Astrocyte (in vitro differentiated cells and primary cell): ENCODE results near the gene C16orf54.

ENCODE experiments used
- EZH2 ChIP-seq: IDR thresholded peaks from 2 replicates; pipeline ENCODE4 v1.6.1; 2012; ENCODE audit warnings: mild to moderate bottlenecking, low read length, inconsistent platforms; ENCODE audit not compliant: insufficient read depth
- TF ChIP-seq, protein P1 (sequence below): IDR thresholded peaks from 2 replicates; pipeline ENCODE4 v1.5.1; 2011; ENCODE audit warnings: low read depth, mild to moderate bottlenecking, inconsistent platforms, low read length, moderate library complexity; ENCODE audit not compliant: insufficient read depth

DNA sequence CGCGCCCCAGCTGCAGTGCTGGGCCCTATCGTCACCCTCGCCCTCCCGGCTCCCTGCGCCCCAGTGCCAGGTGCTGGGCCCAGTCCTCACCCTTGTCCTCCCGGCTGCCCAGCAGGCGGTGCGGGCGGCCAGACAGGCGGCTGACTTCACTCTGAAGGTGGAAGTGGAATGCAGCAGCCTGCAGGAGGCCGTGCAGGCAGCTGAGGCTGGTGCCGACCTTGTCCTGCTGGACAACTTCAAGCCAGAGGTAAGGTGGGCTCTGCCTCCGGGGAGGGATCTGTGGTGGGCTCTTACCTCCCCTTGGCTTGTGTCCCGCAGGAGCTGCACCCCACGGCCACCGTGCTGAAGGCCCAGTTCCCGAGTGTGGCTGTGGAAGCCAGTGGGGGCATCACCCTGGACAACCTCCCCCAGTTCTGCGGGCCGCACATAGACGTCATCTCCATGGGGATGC lies 48.9 kb downstream of the C16orf54 start:
- TF ChIP-seq, protein P1, sequence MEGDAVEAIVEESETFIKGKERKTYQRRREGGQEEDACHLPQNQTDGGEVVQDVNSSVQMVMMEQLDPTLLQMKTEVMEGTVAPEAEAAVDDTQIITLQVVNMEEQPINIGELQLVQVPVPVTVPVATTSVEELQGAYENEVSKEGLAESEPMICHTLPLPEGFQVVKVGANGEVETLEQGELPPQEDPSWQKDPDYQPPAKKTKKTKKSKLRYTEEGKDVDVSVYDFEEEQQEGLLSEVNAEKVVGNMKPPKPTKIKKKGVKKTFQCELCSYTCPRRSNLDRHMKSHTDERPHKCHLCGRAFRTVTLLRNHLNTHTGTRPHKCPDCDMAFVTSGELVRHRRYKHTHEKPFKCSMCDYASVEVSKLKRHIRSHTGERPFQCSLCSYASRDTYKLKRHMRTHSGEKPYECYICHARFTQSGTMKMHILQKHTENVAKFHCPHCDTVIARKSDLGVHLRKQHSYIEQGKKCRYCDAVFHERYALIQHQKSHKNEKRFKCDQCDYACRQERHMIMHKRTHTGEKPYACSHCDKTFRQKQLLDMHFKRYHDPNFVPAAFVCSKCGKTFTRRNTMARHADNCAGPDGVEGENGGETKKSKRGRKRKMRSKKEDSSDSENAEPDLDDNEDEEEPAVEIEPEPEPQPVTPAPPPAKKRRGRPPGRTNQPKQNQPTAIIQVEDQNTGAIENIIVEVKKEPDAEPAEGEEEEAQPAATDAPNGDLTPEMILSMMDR: no peak
- TF ChIP-seq EZH2: no peak
